NCI-H2196 (cell line): ENCODE measurements around the gene FGF4.

Experiments
- DNase-seq: peaks from one replicate; lab custom pipeline; 2025; ENCODE audit not compliant: unreplicated experiment; lab: John Stamatoyannopoulos, UW

The FGF4 gene

GRCh38 chr11:69727266-69727665 is 47.9 kb downstream of the FGF4 start:
- no peak for DNase-seq

- DNase-seq = no peak
Observed at GRCh38 chr11:69726481-69726880, 48.7 kb downstream of the FGF4 start.

GRCh38 chr11:69726019-69726418 is 49.1 kb downstream of the FGF4 start:
- no peak for DNase-seq

GRCh38 chr11:69721745-69722144 is 53.4 kb downstream of the FGF4 start:
- DNase-seq = peak; percentile 20

DNA sequence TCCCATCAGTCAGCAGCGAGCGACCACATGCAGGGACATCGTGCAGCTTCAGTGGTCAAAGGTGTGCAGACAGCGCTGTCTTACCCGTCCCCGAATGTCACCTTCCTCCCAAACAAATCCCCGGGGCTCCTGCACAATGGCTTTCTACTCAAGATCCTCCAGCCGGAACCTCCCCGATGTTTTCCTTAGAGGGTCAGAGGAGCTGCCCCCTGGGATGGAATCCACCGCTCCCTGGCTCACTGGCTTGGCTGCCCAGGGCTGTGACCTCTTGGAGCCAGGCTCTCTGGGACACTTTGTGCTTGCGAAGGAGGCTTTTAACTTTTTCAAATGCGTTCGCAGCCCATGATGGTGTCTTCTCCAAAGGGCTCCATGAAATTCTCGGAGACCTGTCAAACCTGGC is 54.0 kb downstream of the FGF4 start:
- DNase-seq = no peak
